DMS79 treated with DMSO at 0.1 percent for 48 hours (cell line): ENCODE data around the gene KIF23.
"Not testable (repeated sequence)": the region's sequence is repeated elsewhere in the genome, so short reads cannot be mapped to it uniquely, and the experiment has no call there.

Experiments
- DNase-seq: peaks from one replicate; lab custom pipeline; 2025; lab: John Stamatoyannopoulos, UW

KIF23 gene

GRCh38 chr15:69413822-69414700 lies at the start of gene KIF23:
Gene KIF23 (plus strand): TSS chr15:69414349. CDS start chr15:69414466, 117 bp downstream.
- DNase-seq, result peak; percentile 68

- DNase-seq, result no peak
These were observed 46.9 kb upstream of the KIF23 start for GRCh38 chr15:69367236-69367635.

- DNase-seq, result no peak
These were observed 44.5 kb upstream of the KIF23 start for GRCh38 chr15:69369631-69370030.

GRCh38 chr15:69373406-69373805 lies 40.7 kb upstream of the KIF23 start:
- no peak for DNase-seq

- no peak for DNase-seq
These were observed 38.9 kb upstream of the KIF23 start for GRCh38 chr15:69375151-69375790.

GRCh38 chr15:69377216-69377970 lies 36.8 kb upstream of the KIF23 start:
- DNase-seq, result no peak

GRCh38 chr15:69380100-69380725 lies 33.9 kb upstream of the KIF23 start:
- DNase-seq, result no peak

- DNase-seq, result no peak
These were observed 33.4 kb upstream of the KIF23 start for GRCh38 chr15:69380726-69381105.

GRCh38 chr15:69382176-69382575 lies 32.0 kb upstream of the KIF23 start:
- not testable (repeated sequence) for DNase-seq

- DNase-seq, result not testable (repeated sequence)
These were observed 30.1 kb upstream of the KIF23 start for GRCh38 chr15:69384066-69384465.

GRCh38 chr15:69384626-69385598 lies 29.2 kb upstream of the KIF23 start:
- DNase-seq, result no peak

GRCh38 chr15:69385831-69386230 lies 28.3 kb upstream of the KIF23 start:
- DNase-seq, result no peak

GRCh38 chr15:69386284-69386683 lies 27.9 kb upstream of the KIF23 start:
- DNase-seq, result no peak

- no peak for DNase-seq
These were observed 25.9 kb upstream of the KIF23 start for GRCh38 chr15:69388260-69388705.

GRCh38 chr15:69389426-69389825 lies 24.7 kb upstream of the KIF23 start:
- no peak for DNase-seq

- no peak for DNase-seq
These were observed 23.6 kb upstream of the KIF23 start for GRCh38 chr15:69390575-69390974.

- DNase-seq, result no peak
These were observed 22.9 kb upstream of the KIF23 start for GRCh38 chr15:69391046-69391757.

GRCh38 chr15:69392352-69392751 lies 21.8 kb upstream of the KIF23 start:
- DNase-seq, result no peak

- DNase-seq, result no peak
These were observed 20.2 kb upstream of the KIF23 start for GRCh38 chr15:69393831-69394491.
